SK-N-SH (cell line): ENCODE measurements around the gene SYCN. TPM values are rescaled to one million over a fixed set of nuclear protein-coding genes. Genes with fewer than 3 reads are reported as not detected.

Experiments
- CTCF ChIA-PET: fragments of 300-600, 350-600 bp; formaldehyde crosslinking; extraction: SDS; loops from one replicate; lab custom pipeline; 2021; lab: Yijun Ruan, JAX
- POLR2A ChIA-PET: fragments of 350-600 bp; sonication (Branson Sonifier 250); formaldehyde crosslinking; extraction: SDS; loops from one replicate; lab custom pipeline; 2020; ENCODE audit warnings: antibody characterized with exemption, inconsistent platforms; lab: Yijun Ruan, JAX
- DNase-seq: peaks from one replicate; pipeline ENCODE4 v3.0.0; 2012
- H2AFZ ChIP-seq: fragments of 200-600 bp; sonication (generic); 2 replicates; pipeline ENCODE4 v1.8.1; 2016; ENCODE audit warnings: antibody characterized with exemption, mild to moderate bottlenecking, low read depth
- H3F3A ChIP-seq: fragments of 200-600 bp; sonication (generic); replicated peaks from 2 replicates; pipeline ENCODE3; 2016; ENCODE audit warnings: antibody characterized with exemption, mild to moderate bottlenecking; ENCODE audit not compliant: insufficient read depth
- H3K27ac ChIP-seq, 2 experiments: fragments of 200-500 bp in 1 of 2; fragments of 200-600 bp in 1 of 2; sonication (Bioruptor generic) in 1 of 2; sonication (generic), shearing (Covaris generic) in 1 of 2; 2 replicates each; pipeline versions ENCODE4 v1.5.1 to v1.6.1; 2014 to 2016; ENCODE audit warnings: low read depth in 2 of 2, inconsistent platforms in 1 of 2, low read length in 1 of 2, mild to moderate bottlenecking in 1 of 2, mixed read lengths in 1 of 2
- H3K27me3 ChIP-seq: fragments of 200-600 bp; sonication (generic), shearing (Covaris generic); 2 replicates; pipeline ENCODE4 v1.6.1; 2016; ENCODE audit warnings: mixed run types; ENCODE audit not compliant: insufficient read depth
- H3K36me3 ChIP-seq, 2 experiments: fragments of 200-500 bp in 1 of 2; fragments of 200-600 bp in 1 of 2; sonication (Bioruptor generic) in 1 of 2; sonication (generic) in 1 of 2; replicated peaks in 1 of 2; 2 replicates each; pipeline versions ENCODE3 to v1.5.1; 2014 to 2016; ENCODE audit warnings: low read length in 1 of 2, mild to moderate bottlenecking in 1 of 2; ENCODE audit not compliant: insufficient read depth in 2 of 2, control insufficient read depth in 1 of 2
- H3K4me1 ChIP-seq, 2 experiments: fragments of 200-500 bp in 1 of 2; fragments of 200-600 bp in 1 of 2; sonication (Bioruptor generic) in 1 of 2; sonication (generic), shearing (Covaris generic) in 1 of 2; 2 replicates each; pipeline versions ENCODE4 v1.5.1 to v1.6.1; 2014 to 2016; ENCODE audit warnings: low read depth in 1 of 2, low read length in 1 of 2, mixed run types in 1 of 2; ENCODE audit not compliant: insufficient read depth in 2 of 2, control insufficient read depth in 1 of 2
- H3K4me2 ChIP-seq: fragments of 200-600 bp; sonication (generic), shearing (Covaris generic); 2 replicates; pipeline ENCODE4 v1.6.1; 2017; ENCODE audit warnings: mixed run types
- H3K4me3 ChIP-seq, 2 experiments: fragments of 200-500 bp in 1 of 2; fragments of 200-600 bp in 1 of 2; sonication (Bioruptor generic) in 1 of 2; sonication (generic), shearing (Covaris generic) in 1 of 2; 2 replicates each; pipeline versions ENCODE4 v1.5.1 to v1.8.1; 2014 to 2016; ENCODE audit warnings: low read depth in 2 of 2, inconsistent platforms in 1 of 2, low read length in 1 of 2, mild to moderate bottlenecking in 1 of 2, mixed read lengths in 1 of 2, moderate library complexity in 1 of 2
- H3K79me2 ChIP-seq: fragments of 200-600 bp; sonication (generic); 2 replicates; pipeline ENCODE4 v1.8.1; 2017; ENCODE audit warnings: mild to moderate bottlenecking; ENCODE audit not compliant: insufficient read depth
- H3K9ac ChIP-seq: fragments of 200-600 bp; sonication (generic); 2 replicates; pipeline ENCODE4 v1.6.1; 2017; ENCODE audit warnings: mixed run types
- H3K9me2 ChIP-seq: fragments of 200-600 bp; sonication (generic); 2 replicates; pipeline ENCODE4 v1.6.1; 2017; ENCODE audit warnings: mixed run types
- H3K9me3 ChIP-seq: fragments of 200-600 bp; sonication (generic); 2 replicates; pipeline ENCODE4 v1.6.1; 2017; ENCODE audit warnings: mixed run types, mild to moderate bottlenecking, moderate library complexity
- H4K20me1 ChIP-seq: fragments of 200-600 bp; sonication (generic); 2 replicates; pipeline ENCODE4 v1.6.1; 2017; ENCODE audit warnings: mild to moderate bottlenecking, mixed run types; ENCODE audit not compliant: insufficient read depth
- CTCF ChIP-seq: fragments of 200-600 bp; sonication (generic); IDR thresholded peaks from 2 replicates; pipeline ENCODE4 v1.6.1; 2017; ENCODE audit warnings: antibody characterized with exemption, mild to moderate bottlenecking, moderate library complexity
- ELF1 ChIP-seq: IDR thresholded peaks from 2 replicates; pipeline ENCODE4 v1.4.0; 2012
- EZH2phosphoT487 ChIP-seq: fragments of 200-600 bp; sonication (generic); IDR thresholded peaks from 2 replicates; pipeline ENCODE4 v1.6.1; 2017; ENCODE audit warnings: low read depth, mixed run types, mild to moderate bottlenecking, antibody characterized with exemption, moderate library complexity, borderline replicate concordance
- FOSL2 ChIP-seq: IDR thresholded peaks from 2 replicates; pipeline ENCODE4 v1.4.0; 2012; ENCODE audit warnings: low read depth, mild to moderate bottlenecking, moderate library complexity, borderline replicate concordance
- FOXJ3 ChIP-seq: sonication (generic); formaldehyde crosslinking; IDR thresholded peaks from 2 replicates; pipeline ENCODE4 v1.5.1; 2020; ENCODE audit warnings: mild to moderate bottlenecking, missing genetic modification reagents
- FOXM1 ChIP-seq: IDR thresholded peaks from 2 replicates; pipeline ENCODE4 v1.4.0; 2012; ENCODE audit warnings: low read depth, mild to moderate bottlenecking
- GABPA ChIP-seq: IDR thresholded peaks from 2 replicates; pipeline ENCODE4 v1.4.0; 2012; ENCODE audit warnings: low read depth, mild to moderate bottlenecking
- GATA2 ChIP-seq: sonication (generic); formaldehyde crosslinking; IDR thresholded peaks from 2 replicates; pipeline ENCODE4 v1.5.0; 2020; ENCODE audit warnings: mild to moderate bottlenecking, missing genetic modification reagents
- IRF3 ChIP-seq: fragments of 150-350 bp; IDR thresholded peaks from 2 replicates; pipeline ENCODE4 v1.6.1; 2016; ENCODE audit warnings: mild to moderate bottlenecking, low read depth, low read length
- JUND ChIP-seq: IDR thresholded peaks from 2 replicates; pipeline ENCODE4 v1.4.0; 2012
- POLR2AphosphoS5 ChIP-seq: IDR thresholded peaks from 2 replicates; pipeline ENCODE4 v1.6.1; 2012; ENCODE audit warnings: low read depth, low read length
- REST ChIP-seq: IDR thresholded peaks from 2 replicates; pipeline ENCODE4 v1.6.1; 2012; ENCODE audit warnings: mild to moderate bottlenecking, low read depth, low read length, moderate library complexity
- RFX5 ChIP-seq: IDR thresholded peaks from 2 replicates; pipeline ENCODE4 v1.6.1; 2012; ENCODE audit warnings: mild to moderate bottlenecking, improper control_type of control experiment, low read length
- SMC3 ChIP-seq: IDR thresholded peaks from 2 replicates; pipeline ENCODE4 v1.6.1; 2012; ENCODE audit warnings: low read depth, low read length, improper control_type of control experiment
- TEAD4 ChIP-seq: IDR thresholded peaks from 2 replicates; pipeline ENCODE4 v1.4.0; 2012; ENCODE audit warnings: mild to moderate bottlenecking, borderline replicate concordance; ENCODE audit not compliant: insufficient read depth
- WGBS: methylation state at CpG from one replicate; pipeline ENCODE4 v1.1.6; 2017; ENCODE audit warnings: low lambda C conversion rate; 5-methylcytosine and 5-hydroxymethylcytosine counted together
- polyA plus RNA-seq, 3 experiments: library from polyadenylated mRNA; depleted of rRNA; stranded (reverse); fragments of >200 nt; gene quantifications; 2 replicates each; pipeline ENCODE4 v1.2.3, GENCODE V29; 2012

Gene SYCN
- polyA plus RNA-seq, 1 of the 3 experiments (the other 2 are of a cell fraction): not detected

GRCh38 chr19:39177736-39178135 is 26.3 kb downstream of the SYCN start:
- ChIA-PET CTCF (interaction anchor here (0.6 to 5.2 kb wide), 4 partner anchors 10 to 233 kb away, joined by 3 to 37 read pairs (median 6); no protein-coding TSS in a partner anchor), POLR2A (no interaction called here)

More at GRCh38 chr19:39177736-39178135, 26.3 kb downstream of the SYCN start:
- Histone ChIP-seq H3F3A (no peaks in the 10 kb centered on the region), H3K36me3 (peaks cover 4 to 39% of the 10 kb centered on the region in 2 experiments), H4K20me1 (no peaks in the 10 kb centered on the region), H3K79me2 (no peaks in the 10 kb centered on the region), H3K9me3 (no peaks in the 10 kb centered on the region), H3K4me1 (peaks cover 0 to 19% of the 10 kb centered on the region in 2 experiments; a peak in 1 of 4 replicates), H2AFZ (no peak overlapping the region), H3K9me2 (no peaks in the 10 kb centered on the region), H3K27me3 (no peaks in the 10 kb centered on the region), H3K4me2 (no peak overlapping the region), H3K4me3 (no peak overlapping the region), H3K27ac (no peak overlapping the region; a peak in 1 of 4 replicates), H3K9ac (no peak overlapping the region)
- no peak for TF ChIP-seq SMC3
- no peak for TF ChIP-seq GATA2 (CRISPR knock-in tag)
- TF ChIP-seq TEAD4: no peak
- TF ChIP-seq GABPA: no peak
- no peak for TF ChIP-seq FOXJ3 (CRISPR knock-in tag)
- TF ChIP-seq REST: no peak
- no peak for TF ChIP-seq ELF1
- no peak for TF ChIP-seq POLR2AphosphoS5
- TF ChIP-seq EZH2phosphoT487: no peak
- no peak for TF ChIP-seq FOXM1
- no peak for TF ChIP-seq CTCF
- TF ChIP-seq FOSL2: no peak
- no peak for TF ChIP-seq RFX5
- no peak for TF ChIP-seq IRF3
- no peak for TF ChIP-seq JUND
- no peak for DNase-seq
- WGBS: 96% methylated on average over 5 of the region's 11 CpGs
